Pancreas (tissue), 10 donors: ENCODE measurements around the gene RNF121. TPM values are rescaled to one million over a fixed set of nuclear protein-coding genes. Genes with fewer than 3 reads are reported as not detected.

Experiments used
- ATAC-seq, 4 donors: fragments of 200-7000 bp; cut with Tn5 transposase; one replicate each; pipeline versions ENCODE4 v1.8.0 to v1.9.1; 2020; ENCODE audit warnings: mild to moderate bottlenecking in 4 of 4, moderate library complexity in 4 of 4
- DNase-seq, 6 donors: peaks; one replicate each; pipeline ENCODE4 v3.0.0-alpha.2; 2020
- FAIRE-seq: peaks from 2 replicates; lab custom pipeline; 2012; peaks lifted over from hg19 to GRCh38; lab: Jason Lieb, UNC
- H3K27ac ChIP-seq, 4 donors: fragments of 200-600 bp; sonication (generic); 1 replicate in 3 of 4; 2 replicates in 1 of 4; pipeline versions ENCODE4 v1.5.0 to v1.8.0; 2020
- H3K27me3 ChIP-seq, 4 donors: fragments of 200-600 bp; one replicate each; pipeline ENCODE4 v1.8.0; 2021
- H3K36me3 ChIP-seq, 3 donors: fragments of 200-600 bp; sonication (generic) in 1 of 3; one replicate each; pipeline versions ENCODE4 v1.5.0 to v1.8.0; 2020 to 2021
- H3K4me1 ChIP-seq, 3 donors: fragments of 200-600 bp; one replicate each; pipeline ENCODE4 v1.8.0; 2021
- H3K4me3 ChIP-seq, 4 donors: fragments of 200-600 bp; sonication (generic) in 2 of 4; one replicate each; pipeline versions ENCODE4 v1.5.0 to v1.8.0; 2020 to 2021
- H3K9me3 ChIP-seq, 4 donors: fragments of 200-600 bp; one replicate each; pipeline ENCODE4 v1.8.0; 2021
- CTCF ChIP-seq, 4 donors: fragments of 200-600 bp; sonication (generic) in 3 of 4; IDR thresholded peaks; one replicate each; pipeline versions ENCODE4 v1.5.0 to v1.8.0; 2021; ENCODE audit warnings: antibody characterized with exemption in 4 of 4
- WGBS, 2 donors: extraction: QIAGEN DNeasy Blood & Tissue Kit; methylation state at CpG; one replicate each; pipeline ENCODE4 v1.1.7; 2013; 5-methylcytosine and 5-hydroxymethylcytosine counted together
- intact Hi-C, 3 donors: fragments of 100-400 bp; cut with DNase I; formaldehyde crosslinking; loops; one replicate each; pipeline versions ENCODE4 v1.11.1 to v1.14.2; 2022
- polyA plus RNA-seq, 2 donors: library from polyadenylated mRNA; stranded (reverse); fragments of 200-250 nt; gene quantifications; one replicate each; pipeline ENCODE4 v1.2.3, GENCODE V29; 2013
- total RNA-seq, 6 donors: library from RNA; stranded (reverse); fragmentation: NEBNext Ultra II Directional in 4 of 6; extraction: Animal tissue kit (Norgen Biotek cat#: 25700) in 4 of 6; gene quantifications; one replicate each; pipeline versions ENCODE4 v1.2.1 to v1.2.4, GENCODE V29; 2021 to 2023
- donor health status: healthy with polysubstance abuse.
- donor health status: DM: no; HTN: no; CAD: no; lungs with moderate emphysema.
- donor health status: DM: no; HTN: no; CAD: no.
- donor health status: control.
- donor health status: control.
- donor health status: Bipolar disorder and iron deficiency.
- donor health status: DM: yes; HTN: yes; CAD: no.
- donor health status: DM: no; HTN: no; CAD: no.
- donor health status: DM: no; HTN: no; CAD: no.
- donor health status: DM: yes; HTN: yes; CAD: no.

The RNF121 gene
- total and polyA plus RNA-seq, 8 donors = 10.9 to 20.7 (median 13.8) TPM

GRCh38 chr11:71937826-71938225, 9.0 kb downstream of the RNF121 start:
- H3K9me3 ChIP-seq = no peaks in the 10 kb centered on the region
- WGBS, 2 donors = 97 to 100% methylated on average over 1 of the region's 1 CpG
- intact Hi-C loops = no loop called here
- ATAC-seq (peak in 2 of 4 donors; percentile 33 to 36), DNase-seq (no peak), FAIRE-seq (no peak)
- no peak for TF ChIP-seq CTCF (IDR thresholded peaks at IDR 0.05)
- no peaks in the 10 kb centered on the region for H3K36me3 ChIP-seq
- H3K4me3 ChIP-seq = no peak overlapping the region
- H3K27me3 ChIP-seq = no peaks in the 10 kb centered on the region
- H3K4me1 ChIP-seq = peaks cover 0 to 15% (median 5%) of the 10 kb centered on the region in 3 donors
- H3K27ac ChIP-seq = peak overlapping the region in 1 of 4 donors; percentile 15

GRCh38 chr11:71940561-71941219, 11.8 kb downstream of the RNF121 start:
- Histone ChIP-seq H3K36me3 (no peaks in the 10 kb centered on the region), H3K27ac (no peak overlapping the region), H3K27me3 (no peaks in the 10 kb centered on the region), H3K4me1 (peaks cover 0 to 20% (median 5%) of the 10 kb centered on the region in 3 donors), H3K9me3 (no peaks in the 10 kb centered on the region), H3K4me3 (no peak overlapping the region)
- intact Hi-C loops = no loop called here
- TF ChIP-seq CTCF (IDR thresholded peaks at IDR 0.05) = no peak
- FAIRE-seq = no peak
- 87 to 92% methylated on average over 6 of the region's 6 CpGs for WGBS, 2 donors
- no peak for DNase-seq
- no peak for ATAC-seq

- H3K4me1 ChIP-seq = peaks cover 9 to 30% (median 9%) of the 10 kb centered on the region in 3 donors
- FAIRE-seq = no peak
- no peak for DNase-seq
- H3K27me3 ChIP-seq = no peaks in the 10 kb centered on the region
- 44 to 51% methylated on average over 2 of the region's 2 CpGs for WGBS, 2 donors
- ATAC-seq = peak in 2 of 4 donors; percentile 31 to 38
- no peak for TF ChIP-seq CTCF (IDR thresholded peaks at IDR 0.05)
- no peak overlapping the region for H3K27ac ChIP-seq
- no peaks in the 10 kb centered on the region for H3K9me3 ChIP-seq
- intact Hi-C loops = no loop called here
- no peak overlapping the region for H3K4me3 ChIP-seq
- no peaks in the 10 kb centered on the region for H3K36me3 ChIP-seq
These were observed 17.3 kb downstream of the RNF121 start for GRCh38 chr11:71946144-71946571.

- 62 to 73% methylated on average over 3 of the region's 3 CpGs for WGBS, 2 donors
- DNase-seq = no peak
- Histone ChIP-seq H3K4me3 (no peak overlapping the region), H3K27ac (peak overlapping the region in 1 of 4 donors; percentile 35), H3K36me3 (no peaks in the 10 kb centered on the region), H3K4me1 (peaks cover 9 to 30% (median 9%) of the 10 kb centered on the region in 3 donors), H3K27me3 (no peaks in the 10 kb centered on the region), H3K9me3 (no peaks in the 10 kb centered on the region)
- TF ChIP-seq CTCF (IDR thresholded peaks at IDR 0.05) = no peak
- peak in 1 of 4 donors; percentile 17 for ATAC-seq
- no peak for FAIRE-seq
- intact Hi-C loops = no loop called here
These were observed 18.7 kb downstream of the RNF121 start for GRCh38 chr11:71947498-71947897.
